GM12873 (cell line): ENCODE results near the gene NELFB.

Source experiments
- TF ChIP-seq, protein P1 (sequence below): IDR thresholded peaks from 2 replicates; pipeline ENCODE4 v1.5.1; 2012; ENCODE audit warnings: low read depth, mild to moderate bottlenecking, moderate library complexity, low read length, control low read depth; ENCODE audit not compliant: insufficient read depth; ENCODE audit errors: missing control alignments

NELFB gene

DNA sequence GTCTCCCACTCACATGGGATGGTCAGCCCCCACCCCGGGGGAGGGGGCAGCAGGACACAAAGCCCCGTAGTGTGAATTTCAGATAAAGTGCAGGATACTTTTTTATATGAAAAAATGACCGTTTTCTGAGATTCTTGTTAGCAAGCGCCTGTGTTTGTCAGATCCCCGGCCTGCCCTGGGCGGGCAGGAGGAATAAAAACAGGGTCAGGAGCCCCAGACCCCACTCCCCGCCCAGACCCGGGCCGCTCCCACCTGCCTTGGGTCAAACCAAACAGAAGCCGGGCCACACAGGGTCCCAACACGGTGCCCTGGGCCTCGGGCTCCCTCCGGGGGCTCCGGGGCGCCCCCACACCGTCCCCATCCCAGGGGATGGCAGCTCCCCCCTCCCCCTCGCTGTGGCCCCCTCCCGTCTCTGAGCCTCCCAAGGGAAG lies 60.5 kb downstream of the NELFB start:
- TF ChIP-seq, protein P1, sequence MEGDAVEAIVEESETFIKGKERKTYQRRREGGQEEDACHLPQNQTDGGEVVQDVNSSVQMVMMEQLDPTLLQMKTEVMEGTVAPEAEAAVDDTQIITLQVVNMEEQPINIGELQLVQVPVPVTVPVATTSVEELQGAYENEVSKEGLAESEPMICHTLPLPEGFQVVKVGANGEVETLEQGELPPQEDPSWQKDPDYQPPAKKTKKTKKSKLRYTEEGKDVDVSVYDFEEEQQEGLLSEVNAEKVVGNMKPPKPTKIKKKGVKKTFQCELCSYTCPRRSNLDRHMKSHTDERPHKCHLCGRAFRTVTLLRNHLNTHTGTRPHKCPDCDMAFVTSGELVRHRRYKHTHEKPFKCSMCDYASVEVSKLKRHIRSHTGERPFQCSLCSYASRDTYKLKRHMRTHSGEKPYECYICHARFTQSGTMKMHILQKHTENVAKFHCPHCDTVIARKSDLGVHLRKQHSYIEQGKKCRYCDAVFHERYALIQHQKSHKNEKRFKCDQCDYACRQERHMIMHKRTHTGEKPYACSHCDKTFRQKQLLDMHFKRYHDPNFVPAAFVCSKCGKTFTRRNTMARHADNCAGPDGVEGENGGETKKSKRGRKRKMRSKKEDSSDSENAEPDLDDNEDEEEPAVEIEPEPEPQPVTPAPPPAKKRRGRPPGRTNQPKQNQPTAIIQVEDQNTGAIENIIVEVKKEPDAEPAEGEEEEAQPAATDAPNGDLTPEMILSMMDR = no peak

DNA sequence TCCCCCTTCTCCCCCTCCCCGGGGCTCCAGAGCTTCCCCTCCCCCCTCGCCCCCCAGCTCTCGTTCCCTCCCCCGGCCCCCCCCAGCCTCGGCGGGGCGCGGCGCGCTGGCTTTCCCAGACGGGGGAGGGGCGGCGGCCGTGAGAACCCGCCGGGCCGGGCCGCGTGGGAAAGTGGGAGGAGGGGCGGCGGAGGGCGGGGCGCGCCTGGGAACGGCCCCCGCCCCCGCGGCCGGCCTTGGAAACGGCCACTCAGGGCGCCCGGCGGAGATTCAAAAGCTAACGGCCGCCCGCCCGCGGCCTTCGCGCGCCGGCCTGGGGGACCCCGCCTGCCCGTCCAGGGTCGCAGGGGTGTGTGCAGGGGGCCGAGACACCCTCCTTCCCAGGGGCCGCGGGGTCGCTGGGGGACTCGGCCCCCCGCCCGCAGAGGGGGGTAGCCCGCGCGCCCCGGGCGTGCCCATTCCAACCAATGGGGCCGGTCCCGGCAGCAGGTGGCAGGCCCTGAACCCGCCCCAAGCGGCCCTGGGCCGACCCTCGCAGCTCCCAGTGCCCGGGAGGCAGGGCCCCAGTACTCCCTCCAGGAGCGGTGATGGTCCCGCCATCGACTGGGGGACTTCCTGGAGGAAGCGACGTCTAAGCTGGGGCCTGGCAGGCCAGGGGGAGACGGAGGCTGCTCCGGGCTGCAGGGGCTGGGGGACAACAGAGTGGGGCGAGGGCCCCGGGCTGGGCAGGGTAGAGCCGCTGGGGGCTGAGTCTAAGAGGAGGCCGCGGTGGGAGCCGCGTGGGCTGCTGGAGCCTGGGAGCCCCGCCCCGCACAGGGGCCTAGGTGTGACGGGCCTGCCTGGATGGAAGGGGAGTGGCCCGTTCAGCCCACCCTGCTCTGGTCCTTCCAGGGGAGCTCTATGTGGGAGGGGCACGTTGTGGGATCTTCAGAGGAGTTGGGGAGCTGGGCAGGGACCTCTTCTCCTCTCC lies 61.2 kb downstream of the NELFB start:
- TF ChIP-seq, protein P1 = no peak

DNA sequence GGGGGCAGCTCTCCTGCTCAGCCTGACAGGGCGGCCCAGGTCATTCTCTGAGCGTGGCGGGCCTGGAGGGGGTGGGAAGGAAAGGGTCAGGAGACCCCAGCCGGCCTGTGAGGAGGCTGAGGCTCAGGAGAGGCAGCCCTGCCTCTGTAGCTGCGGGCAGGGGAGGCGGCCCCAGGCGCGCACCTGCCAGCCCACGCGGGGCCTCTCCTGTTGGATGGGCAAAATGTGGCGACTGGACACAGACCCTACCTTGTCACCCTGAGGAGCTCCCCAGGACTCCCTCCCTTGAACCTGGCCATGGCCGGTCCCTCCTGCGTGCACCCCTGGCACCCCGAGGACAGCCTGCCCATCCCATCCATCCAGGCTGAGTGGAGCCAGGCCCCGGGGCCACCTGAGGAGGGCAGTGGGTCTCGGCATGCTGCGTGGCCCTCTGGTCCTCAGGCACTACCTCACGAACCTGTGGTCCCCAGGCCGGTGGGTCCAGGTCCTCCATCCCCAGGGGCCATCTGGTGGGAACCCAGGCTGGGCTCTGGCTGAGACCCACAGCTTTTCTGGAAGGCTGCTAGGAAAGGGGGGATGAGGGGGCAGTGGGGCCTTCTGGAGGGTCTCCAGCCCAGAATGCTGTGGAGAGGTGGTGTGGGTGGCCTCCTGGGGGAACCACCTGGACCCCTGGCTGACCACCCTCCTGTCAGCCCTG lies 62.0 kb downstream of the NELFB start:
- TF ChIP-seq, protein P1 = no peak

DNA sequence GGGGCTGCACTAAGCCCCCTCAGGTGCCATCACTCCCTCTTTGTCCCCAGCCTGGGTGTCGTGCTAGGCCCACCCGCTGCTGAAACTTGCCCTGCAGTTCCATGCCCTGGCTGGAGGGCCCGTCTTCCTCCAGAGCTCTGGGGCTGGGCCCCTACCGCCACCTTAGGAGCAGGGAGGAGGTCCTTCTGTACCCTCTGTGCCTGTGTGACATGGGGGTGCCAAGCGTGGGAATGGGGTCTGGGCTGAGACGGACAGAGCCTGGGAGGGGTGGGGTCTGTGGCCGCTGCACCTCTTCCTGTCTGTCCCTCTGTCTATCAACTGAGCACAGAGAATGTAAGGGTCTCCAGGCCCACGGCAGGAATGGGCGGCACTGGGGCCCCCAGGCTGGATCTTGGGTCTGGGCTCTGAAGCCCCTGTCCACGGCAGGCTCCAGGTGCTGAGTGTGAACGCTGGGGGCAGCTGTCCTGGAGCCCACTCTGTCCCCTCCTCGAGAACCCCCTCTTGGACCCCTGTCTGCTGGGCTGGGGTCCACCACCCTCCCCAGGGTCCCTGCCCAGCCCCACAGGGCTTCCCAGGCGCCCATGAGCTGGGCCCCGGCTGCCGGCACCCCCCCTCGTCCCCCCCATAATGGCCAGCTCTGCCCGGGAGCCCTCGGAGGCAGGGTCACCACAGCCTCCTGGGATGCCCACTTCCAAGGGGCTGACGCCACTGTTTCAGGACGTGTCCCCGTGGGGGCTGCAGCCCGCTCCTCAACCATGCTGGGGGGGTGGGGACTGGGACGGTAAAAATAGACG lies 62.8 kb downstream of the NELFB start:
- TF ChIP-seq, protein P1 = no peak

DNA sequence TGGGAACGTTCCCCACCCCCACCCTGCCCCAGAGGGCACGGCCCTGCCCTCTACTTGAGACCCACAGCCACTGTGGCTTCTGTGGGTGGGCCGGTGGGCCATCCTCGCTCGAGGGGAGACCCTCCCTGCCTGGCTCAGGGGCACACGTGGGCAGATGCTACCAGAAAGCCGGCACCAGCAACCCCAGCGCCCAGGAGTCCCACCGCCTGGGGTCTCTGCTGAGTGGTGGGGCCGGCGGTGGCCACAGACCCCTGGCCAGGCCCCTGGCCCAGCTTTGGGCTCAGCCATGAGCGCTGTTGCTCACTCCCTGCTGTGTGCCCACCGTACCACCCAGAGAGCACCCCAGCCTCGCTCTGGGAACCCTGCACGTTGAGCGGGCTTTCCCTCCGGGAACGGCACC lies 63.5 kb downstream of the NELFB start:
- TF ChIP-seq, protein P1 = no peak

DNA sequence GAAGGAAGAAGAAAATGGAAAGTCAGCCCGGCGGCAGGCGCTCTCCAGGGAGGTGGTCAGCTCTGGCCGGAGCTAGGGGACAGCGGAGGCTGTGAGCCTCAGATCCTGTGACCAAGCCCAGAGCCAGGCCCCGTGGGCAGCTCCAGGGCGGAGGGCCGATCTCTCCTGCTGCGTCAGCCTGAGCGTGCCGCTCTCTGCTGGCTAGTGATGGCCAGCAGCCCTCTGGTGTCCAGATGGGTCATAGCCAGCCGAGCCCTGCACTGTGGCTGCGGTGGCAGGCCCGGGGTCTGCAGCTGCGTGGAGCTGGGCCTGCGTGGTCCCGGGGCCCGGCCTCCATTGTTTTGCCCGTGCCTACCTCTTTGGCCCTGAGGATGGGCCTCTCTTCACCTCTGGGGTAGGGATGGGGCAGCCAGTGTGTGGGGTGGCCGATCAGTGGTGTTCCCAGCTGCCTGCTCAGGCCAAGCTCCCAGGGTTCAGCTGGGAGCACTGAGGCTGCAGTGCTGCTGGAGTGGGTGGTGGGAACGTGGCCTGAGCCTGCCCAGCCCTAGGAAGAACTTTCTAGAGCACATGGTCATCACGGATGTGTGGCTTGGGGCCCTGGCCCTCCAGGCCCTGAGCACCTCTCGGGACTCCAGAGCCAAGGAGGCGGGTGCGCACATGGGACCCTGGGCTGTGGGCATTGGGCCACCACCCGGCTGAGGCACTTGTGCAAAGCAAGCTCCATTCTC lies 64.0 kb downstream of the NELFB start:
- TF ChIP-seq, protein P1 = no peak
